HepG2 (cell line): ENCODE data around the gene LGALS4. TPM values are rescaled to one million over a fixed set of nuclear protein-coding genes. Genes with fewer than 3 reads are reported as not detected.
"Not testable (repeated sequence)": the region's sequence is repeated elsewhere in the genome, so short reads cannot be mapped to it uniquely, and the experiment has no call there.

Experiments
- ATAC-seq: fragments of 200-7000 bp; cut with Tn5 transposase; 3 replicates; pipeline ENCODE4 v1.9.1; 2020; ENCODE audit warnings: mild to moderate bottlenecking, moderate library complexity
- BruUV-seq: library from RNA; stranded (reverse); fragments of 400-500 nt; replicated peaks from 2 replicates; lab custom pipeline; 2021; lab: Mats Ljungman, UMichigan
- CTCF ChIA-PET: fragments of 300-600 bp; formaldehyde crosslinking; extraction: SDS; loops from one replicate; lab custom pipeline; 2021; ENCODE audit warnings: low total read pairs, inconsistent platforms, low intra/inter-chr PET ratio; lab: Yijun Ruan, JAX
- POLR2A ChIA-PET: fragments of 350-600 bp; sonication (Branson Sonifier 250); formaldehyde crosslinking; loops from one replicate; lab custom pipeline; 2020; ENCODE audit warnings: antibody characterized with exemption, inconsistent platforms; lab: Yijun Ruan, JAX
- DNase-seq: peaks from one replicate; pipeline ENCODE4 v3.0.0-alpha.2; 2015; ENCODE audit warnings: low spot score
- FAIRE-seq: peaks from 3 replicates; lab custom pipeline; 2011; peaks lifted over from hg19 to GRCh38; lab: Jason Lieb, UNC
- H2AFZ ChIP-seq: one replicate; pipeline ENCODE4 v1.6.1; 2011; ENCODE audit warnings: low read length, inconsistent platforms
- H3K27ac ChIP-seq: fragments of 300-600 bp; 3 replicates; pipeline ENCODE4 v1.8.0; 2011; ENCODE audit warnings: mixed run types, mild to moderate bottlenecking, mixed read lengths, low read length, inconsistent platforms; ENCODE audit not compliant: insufficient read depth; ENCODE audit errors: extremely low read length
- H3K27me3 ChIP-seq, 2 experiments: fragments of 200-600 bp in 1 of 2; 2 replicates in 1 of 2; 3 replicates in 1 of 2; pipeline versions ENCODE4 v1.6.0 to v1.8.0; 2011; ENCODE audit warnings: low read length in 2 of 2, mild to moderate bottlenecking in 2 of 2, moderate library complexity in 2 of 2, inconsistent platforms in 1 of 2; ENCODE audit not compliant: insufficient read depth in 2 of 2, control insufficient read depth in 1 of 2
- H3K36me3 ChIP-seq, 2 experiments: fragments of 200-600 bp in 1 of 2; replicated peaks in 1 of 2; 2 replicates in 1 of 2; 3 replicates in 1 of 2; pipeline versions ENCODE4 v1.5.1 to v1.8.0; 2011; ENCODE audit warnings: low read length in 2 of 2, inconsistent platforms in 1 of 2; ENCODE audit not compliant: insufficient read depth in 2 of 2, control insufficient read depth in 1 of 2
- H3K4me1 ChIP-seq: 2 replicates; pipeline ENCODE4 v1.5.1; 2012; ENCODE audit warnings: low read length, inconsistent platforms; ENCODE audit not compliant: insufficient read depth
- H3K4me2 ChIP-seq: 2 replicates; pipeline ENCODE4 v1.6.0; 2011; ENCODE audit warnings: low read depth, low read length, inconsistent platforms
- H3K4me3 ChIP-seq, 3 experiments: fragments of 200-600 bp in 1 of 3; sonication (generic), shearing (Covaris generic) in 1 of 3; replicated peaks in 1 of 3; 2 replicates each; pipeline ENCODE4 v1.5.1; 2011 to 2016; ENCODE audit warnings: low read length in 3 of 3, inconsistent platforms in 2 of 3, low read depth in 2 of 3, mild to moderate bottlenecking in 2 of 3, control low read depth in 1 of 3, mixed read lengths in 1 of 3; ENCODE audit not compliant: insufficient read depth in 1 of 3
- H3K79me2 ChIP-seq: one replicate; pipeline ENCODE4 v1.6.1; 2011; ENCODE audit warnings: low read length, inconsistent platforms; ENCODE audit not compliant: insufficient read depth
- H3K9ac ChIP-seq: 2 replicates; pipeline ENCODE4 v1.6.0; 2011; ENCODE audit warnings: mild to moderate bottlenecking, low read depth, low read length, inconsistent platforms; ENCODE audit not compliant: insufficient read depth
- H3K9me3 ChIP-seq: 2 replicates; pipeline ENCODE4 v1.5.1; 2012; ENCODE audit warnings: mild to moderate bottlenecking, low read length
- H4K20me1 ChIP-seq: 2 replicates; pipeline ENCODE4 v1.6.0; 2011; ENCODE audit warnings: inconsistent platforms, mild to moderate bottlenecking, low read length, moderate library complexity; ENCODE audit not compliant: insufficient read depth
- AGO2 ChIP-seq: fragments of 200-400 bp; formaldehyde crosslinking; optimal IDR thresholded peaks from 2 replicates; pipeline ENCODE3; 2017; ENCODE audit warnings: mild to moderate bottlenecking, low read depth, low read length, moderate library complexity
- DZIP1 ChIP-seq: sonication (generic); formaldehyde crosslinking; IDR thresholded peaks from 2 replicates; pipeline ENCODE4 v1.5.0; 2020; ENCODE audit warnings: mild to moderate bottlenecking, missing genetic modification reagents
- MTF2 ChIP-seq: sonication (generic); formaldehyde crosslinking; IDR thresholded peaks from 2 replicates; pipeline ENCODE4 v1.5.0; 2020; ENCODE audit warnings: missing genetic modification reagents, borderline replicate concordance
- MYC ChIP-seq: sonication (generic); formaldehyde crosslinking; IDR thresholded peaks from 2 replicates; pipeline ENCODE4 v1.9.0; 2021; ENCODE audit warnings: missing genetic modification reagents, borderline replicate concordance
- RBFOX2 ChIP-seq: fragments of 200-400 bp; formaldehyde crosslinking; IDR thresholded peaks from 2 replicates; pipeline ENCODE4 v1.6.1; 2017; ENCODE audit warnings: low read depth, mild to moderate bottlenecking, low read length
- SATB2 ChIP-seq: sonication (generic); formaldehyde crosslinking; IDR thresholded peaks from 2 replicates; pipeline ENCODE4 v1.5.0; 2020; ENCODE audit warnings: missing genetic modification reagents
- ZBTB38 ChIP-seq: sonication (generic); formaldehyde crosslinking; IDR thresholded peaks from 2 replicates; pipeline ENCODE4 v1.5.1; 2020; ENCODE audit warnings: mild to moderate bottlenecking, missing genetic modification reagents
- ZNF317 ChIP-seq: sonication (generic); formaldehyde crosslinking; IDR thresholded peaks from 2 replicates; pipeline ENCODE4 v1.5.0; 2020; ENCODE audit warnings: mild to moderate bottlenecking, missing genetic modification reagents
- ZNF552 ChIP-seq: sonication (generic); formaldehyde crosslinking; IDR thresholded peaks from 2 replicates; pipeline ENCODE4 v1.9.0; 2022; ENCODE audit warnings: missing genetic modification reagents, mild to moderate bottlenecking, borderline replicate concordance
- ZNF564 ChIP-seq: sonication (generic); formaldehyde crosslinking; IDR thresholded peaks from 2 replicates; pipeline ENCODE4 v1.8.1; 2023; ENCODE audit warnings: mild to moderate bottlenecking, missing genetic modification reagents
- ZNF747 ChIP-seq: sonication (generic); formaldehyde crosslinking; IDR thresholded peaks from 2 replicates; pipeline ENCODE4 v1.8.1; 2023; ENCODE audit warnings: missing genetic modification reagents, mild to moderate bottlenecking, borderline replicate concordance
- ZNF850 ChIP-seq: sonication (generic); formaldehyde crosslinking; conservative IDR thresholded peaks from 2 replicates; pipeline ENCODE4 v1.9.0; 2021; ENCODE audit warnings: mild to moderate bottlenecking, missing genetic modification reagents
- ZSCAN21 ChIP-seq: sonication (generic); formaldehyde crosslinking; IDR thresholded peaks from 2 replicates; pipeline ENCODE4 v1.8.0; 2022; ENCODE audit warnings: mild to moderate bottlenecking, missing genetic modification reagents, moderate library complexity, borderline replicate concordance
- WGBS: methylation state at CpG from one replicate; pipeline ENCODE4 v1.1.6; 2017; ENCODE audit warnings: low lambda C conversion rate; 5-methylcytosine and 5-hydroxymethylcytosine counted together
- in situ Hi-C: cut with HindIII; loops from 2 replicates; pipeline ENCODE4 v1.10.0; 2017; ENCODE audit warnings: low pct_unique_long_range_greater_than_20kb; ENCODE audit not compliant: extremely low pct_ligation_motif_present
- intact Hi-C: fragments of 100-400 bp; cut with micrococcal nuclease; formaldehyde crosslinking; loops from one replicate; pipeline ENCODE4 v1.10.0; 2022; ENCODE audit not compliant: unreplicated experiment
- polyA plus RNA-seq, 8 experiments: library from polyadenylated mRNA; depleted of rRNA in 3 of 8; stranded (reverse) in 7 of 8; unstranded in 1 of 8; fragments of >200 nt; fragmentation: Illumina TruSeq in 4 of 8; extraction: Trizol in 4 of 8; gene quantifications; 2 replicates each; pipeline versions ENCODE4 v1.2.1 to v1.2.3, GENCODE V29; 2011 to 2016; ENCODE audit warnings: low read depth in 4 of 8, missing spikeins in 1 of 8, mixed read lengths in 1 of 8; ENCODE audit not compliant: insufficient read depth in 1 of 8
- total RNA-seq, 5 experiments: library from RNA; depleted of rRNA; stranded (reverse); fragments of >200 nt; fragmentation: Illumina TruSeq; extraction: Trizol; gene quantifications; 2 replicates each; pipeline ENCODE4 v1.2.3, GENCODE V29; 2016; ENCODE audit warnings: low read depth in 1 of 5
- TF ChIP-seq, protein P1 (sequence below): IDR thresholded peaks from 2 replicates; pipeline ENCODE4 v1.6.1; 2016

LGALS4 gene
- total and polyA plus RNA-seq, 2 of the 13 experiments (the other 11 are each of a cell fraction or from before 2014, with no cell fraction given) = 0.24 to 0.71 TPM

DNA sequence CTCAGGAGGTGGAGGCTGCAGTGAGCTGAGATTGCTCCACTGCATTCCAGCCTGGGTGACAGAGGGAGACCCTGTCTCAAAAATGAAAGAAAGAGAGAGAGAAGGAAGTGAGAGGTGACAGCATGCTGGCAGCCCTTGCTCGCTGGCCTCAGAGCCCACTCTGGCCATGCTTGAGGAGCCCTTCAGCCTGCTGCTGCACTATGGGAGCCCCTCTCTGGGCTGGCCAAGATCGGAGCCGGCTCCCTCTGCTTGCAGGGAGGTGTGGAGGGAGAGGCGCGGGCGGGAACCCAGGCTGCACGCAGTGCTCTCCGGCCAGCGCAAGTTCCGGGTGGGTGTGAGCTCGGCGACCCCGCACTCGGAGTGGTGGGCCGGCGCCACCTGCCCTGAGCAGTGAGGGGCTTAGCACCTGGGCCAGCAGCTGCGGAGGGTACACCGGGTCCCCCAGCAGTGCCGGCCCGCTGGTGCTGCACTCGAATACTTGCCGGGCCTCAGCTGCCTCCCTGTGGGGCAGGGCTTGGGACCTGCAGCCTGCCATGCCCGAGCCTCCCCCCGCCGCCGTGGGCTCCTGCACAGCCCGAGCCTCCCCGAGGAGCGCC is 8.6 kb upstream of the LGALS4 start:
- H4K20me1 ChIP-seq, H3K4me3 ChIP-seq, H3K9ac ChIP-seq, H3K27me3 ChIP-seq, CTCF ChIA-PET, H3K27ac ChIP-seq, in situ Hi-C loops, ATAC-seq, DNase-seq, H2AFZ ChIP-seq, H3K9me3 ChIP-seq, H3K79me2 ChIP-seq, intact Hi-C loops, BruUV-seq, FAIRE-seq, H3K4me2 ChIP-seq: not testable (repeated sequence)
- POLR2A ChIA-PET = interaction anchor here (1.2 to 4.9 kb wide), 5 partner anchors 11 to 86 kb away, joined by 3 to 77 read pairs (median 3); partner anchors contain the start of genes CAPN12 and ECH1
- 93% methylated on average over 3 of the region's 29 CpGs for WGBS
- Histone ChIP-seq H3K4me1 (peaks cover 29% of the 10 kb centered on the region), H3K36me3 (peaks cover 7 to 19% of the 10 kb centered on the region in 2 experiments; a peak in 4 of 5 replicates)
- TF ChIP-seq ZNF850 (CRISPR knock-in tag) = peak; percentile 98
- peak; percentile 54; the same call in 1 of the 2 replicates for TF ChIP-seq RBFOX2
- peak; percentile 35 for TF ChIP-seq AGO2

GRCh38 chr19:38819231-38819920 is 6.6 kb upstream of the LGALS4 start:
- H3K4me1 ChIP-seq = peaks cover 29% of the 10 kb centered on the region
- no peak overlapping the region for H3K4me3 ChIP-seq
- no peaks in the 10 kb centered on the region for H4K20me1 ChIP-seq
- H2AFZ ChIP-seq = no peak overlapping the region
- ATAC-seq (peak; percentile 26), DNase-seq (peak; percentile 56), FAIRE-seq (peak; percentile 80)
- H3K9me3 ChIP-seq = no peaks in the 10 kb centered on the region
- no peaks in the 10 kb centered on the region for H3K79me2 ChIP-seq
- peak overlapping the region; percentile 58 for H3K4me2 ChIP-seq
- no peaks in the 10 kb centered on the region for H3K27me3 ChIP-seq
- peaks cover 13 to 32% of the 10 kb centered on the region in 2 experiments; a peak in 4 of 5 replicates for H3K36me3 ChIP-seq
- POLR2A ChIA-PET = interaction anchor here (0.6 to 4.9 kb wide), 14 partner anchors 9 to 136 kb away, joined by 3 to 77 read pairs (median 6); partner anchors contain the start of genes ECH1 and RINL
- 69% methylated on average over 13 of the region's 13 CpGs for WGBS
- no peak overlapping the region for H3K9ac ChIP-seq
- in situ Hi-C loops = no loop called here
- intact Hi-C loops = no loop called here
- H3K27ac ChIP-seq = peak overlapping the region; percentile 68
- no TSS peak for BruUV-seq
- CTCF ChIA-PET = no interaction called here
- TF ChIP-seq ZNF317 (no peak), ZBTB38 (peak; percentile 38; the same call in 1 of the 2 replicates), DZIP1 (no peak), ZSCAN21 (CRISPR knock-in tag) (no peak), SATB2 (CRISPR knock-in tag) (no peak), ZNF564 (CRISPR knock-in tag) (no peak), MYC (CRISPR knock-in tag) (peak; percentile 14; the same call in 1 of the 2 replicates), ZNF747 (CRISPR knock-in tag) (no peak), MTF2 (CRISPR knock-in tag) (no peak), ZNF552 (CRISPR knock-in tag) (no peak)
- TF ChIP-seq, protein P1, sequence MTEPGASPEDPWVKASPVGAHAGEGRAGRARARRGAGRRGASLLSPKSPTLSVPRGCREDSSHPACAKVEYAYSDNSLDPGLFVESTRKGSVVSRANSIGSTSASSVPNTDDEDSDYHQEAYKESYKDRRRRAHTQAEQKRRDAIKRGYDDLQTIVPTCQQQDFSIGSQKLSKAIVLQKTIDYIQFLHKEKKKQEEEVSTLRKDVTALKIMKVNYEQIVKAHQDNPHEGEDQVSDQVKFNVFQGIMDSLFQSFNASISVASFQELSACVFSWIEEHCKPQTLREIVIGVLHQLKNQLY (CRISPR knock-in tag) = 0 out of 2 replicates have a peak, but pooled peaks have one; percentile 17
